Neural cell (in vitro differentiated cells): ENCODE results near the gene NRCAM. TPM values are rescaled to one million over a fixed set of nuclear protein-coding genes. Genes with fewer than 3 reads are reported as not detected.

Experiments
- polyA plus RNA-seq: library from polyadenylated mRNA; depleted of rRNA; stranded (reverse); fragments of >200 nt; gene quantifications from 2 replicates; pipeline ENCODE4 v1.2.3, GENCODE V29; 2014

Gene NRCAM
- polyA plus RNA-seq, 1 donor from 2014 or later: 90.9 TPM

Other genes with a start within 250 kb of the NRCAM start
- gene PNPLA8, start 69.7 kb upstream of the NRCAM start, polyA plus RNA-seq: 75.9 and 85.1 TPM in 2 replicates
- 41.4 and 49.4 TPM in 2 replicates for gene THAP5, start 113.3 kb upstream of the NRCAM start, polyA plus RNA-seq
- gene DNAJB9, start 113.4 kb upstream of the NRCAM start, polyA plus RNA-seq: 79.3 and 102 TPM in 2 replicates